ENCODE data around the gene NRG2. TPM values are rescaled to one million over a fixed set of nuclear protein-coding genes. Genes with fewer than 3 reads are reported as not detected.

NRG2 gene
- total RNA-seq, 1 experiment from 2014 or later: 0.91 TPM

DNA sequence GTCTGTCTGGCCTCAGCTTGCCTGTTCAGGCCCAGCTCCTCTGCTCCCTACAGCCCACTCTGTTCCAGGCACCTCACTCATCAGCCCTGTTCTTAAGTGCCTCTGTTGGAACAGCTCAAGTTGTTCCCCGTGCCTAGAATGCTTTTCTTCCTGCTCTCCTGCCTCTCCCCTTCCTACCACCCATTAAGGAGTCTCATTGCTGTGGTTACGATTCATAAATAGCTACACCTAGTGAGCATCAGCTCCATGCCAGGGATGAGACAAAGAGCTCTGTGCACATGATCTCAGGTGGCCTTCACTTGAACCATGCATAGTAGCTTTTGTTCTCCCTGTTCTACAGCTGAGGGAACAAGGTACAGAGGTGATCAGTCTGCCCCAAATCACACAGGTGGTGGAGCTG, 193.2 kb downstream of the NRG2 start:
- Histone ChIP-seq H3K27ac (ENCODE audit: low read depth, low read length) (no peak overlapping the region), H3K4me1 (ENCODE audit: control insufficient read depth in 1 of 2, insufficient read depth in 2 of 2, low read length in 2 of 2) (peaks cover 0 to 18% of the 10 kb centered on the region in 2 experiments; a peak in 2 of 4 replicates), H3K4me3 (replicated peaks in 1 of 2; ENCODE audit: low read depth in 1 of 2, low read length in 2 of 2) (no peak overlapping the region), H4K20me1 (ENCODE audit: insufficient read depth) (no peaks in the 10 kb centered on the region), H3K9me2 (ENCODE audit: insufficient read depth) (no peaks in the 10 kb centered on the region), H3K27me3 (ENCODE audit: insufficient read depth, low read length) (no peaks in the 10 kb centered on the region), H3K9ac (ENCODE audit: low read length) (no peak overlapping the region), H3K4me2 (ENCODE audit: low read length) (peak overlapping the region; percentile 17; the same call in 1 of the 2 replicates), H3K9me3 (ENCODE audit: control insufficient read depth in 1 of 2, insufficient read depth in 1 of 2, low read depth in 1 of 2, low read length in 2 of 2) (no peaks in the 10 kb centered on the region), H3K36me3 (ENCODE audit: control insufficient read depth in 1 of 2, insufficient read depth in 2 of 2, low read length in 2 of 2) (no peaks in the 10 kb centered on the region), H2AFZ (ENCODE audit: low read depth, low read length, poor library complexity, severe bottlenecking) (no peak overlapping the region), H3K79me2 (ENCODE audit: insufficient read depth, low read length) (no peaks in the 10 kb centered on the region)
- ATAC-seq (no peak), DNase-seq (ENCODE audit: low read depth, low spot score) (no peak)
- RAD21 ChIA-PET (ENCODE audit: low non-redundant PET in 1 of 2, low total read pairs in 2 of 2, uncharacterized antibody in 2 of 2, unreplicated experiment in 2 of 2): no interaction called here
- TF ChIP-seq ZNF274 (IDR thresholded peaks at IDR 0.05; ENCODE audit: low read depth, low read length) (no peak), SP1 (IDR thresholded peaks at IDR 0.05; ENCODE audit: low read depth) (no peak), FOSL1 (IDR thresholded peaks at IDR 0.05; ENCODE audit: low read depth) (no peak), CEBPB (IDR thresholded peaks at IDR 0.05; ENCODE audit: low read depth) (no peak), ELF1 (IDR thresholded peaks at IDR 0.05; ENCODE audit: borderline replicate concordance, low read depth) (no peak)
- TF ChIP-seq, protein P1, sequence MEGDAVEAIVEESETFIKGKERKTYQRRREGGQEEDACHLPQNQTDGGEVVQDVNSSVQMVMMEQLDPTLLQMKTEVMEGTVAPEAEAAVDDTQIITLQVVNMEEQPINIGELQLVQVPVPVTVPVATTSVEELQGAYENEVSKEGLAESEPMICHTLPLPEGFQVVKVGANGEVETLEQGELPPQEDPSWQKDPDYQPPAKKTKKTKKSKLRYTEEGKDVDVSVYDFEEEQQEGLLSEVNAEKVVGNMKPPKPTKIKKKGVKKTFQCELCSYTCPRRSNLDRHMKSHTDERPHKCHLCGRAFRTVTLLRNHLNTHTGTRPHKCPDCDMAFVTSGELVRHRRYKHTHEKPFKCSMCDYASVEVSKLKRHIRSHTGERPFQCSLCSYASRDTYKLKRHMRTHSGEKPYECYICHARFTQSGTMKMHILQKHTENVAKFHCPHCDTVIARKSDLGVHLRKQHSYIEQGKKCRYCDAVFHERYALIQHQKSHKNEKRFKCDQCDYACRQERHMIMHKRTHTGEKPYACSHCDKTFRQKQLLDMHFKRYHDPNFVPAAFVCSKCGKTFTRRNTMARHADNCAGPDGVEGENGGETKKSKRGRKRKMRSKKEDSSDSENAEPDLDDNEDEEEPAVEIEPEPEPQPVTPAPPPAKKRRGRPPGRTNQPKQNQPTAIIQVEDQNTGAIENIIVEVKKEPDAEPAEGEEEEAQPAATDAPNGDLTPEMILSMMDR (IDR thresholded peaks at IDR 0.05 in 2 of 3, conservative IDR thresholded peaks at IDR 0.05 in 1 of 3; ENCODE audit: borderline replicate concordance in 1 of 3, insufficient read depth in 1 of 3, low read depth in 2 of 3, low read length in 2 of 3): no peak
- TF ChIP-seq, protein P2, sequence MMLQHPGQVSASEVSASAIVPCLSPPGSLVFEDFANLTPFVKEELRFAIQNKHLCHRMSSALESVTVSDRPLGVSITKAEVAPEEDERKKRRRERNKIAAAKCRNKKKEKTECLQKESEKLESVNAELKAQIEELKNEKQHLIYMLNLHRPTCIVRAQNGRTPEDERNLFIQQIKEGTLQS (IDR thresholded peaks at IDR 0.05): no peak
- intact Hi-C loops (cut with micrococcal nuclease): loop anchor here (10.0 kb wide), 2 partner anchors 215 to 305 kb away; no protein-coding TSS in a partner anchor
- BruUV-seq (replicated peaks): no TSS peak
- CTCF ChIA-PET: interaction anchor here (1.0 kb wide), 1 partner anchor 119 kb away, joined by 5 read pairs; no protein-coding TSS in a partner anchor
- POLR2A ChIA-PET: no interaction called here

DNA sequence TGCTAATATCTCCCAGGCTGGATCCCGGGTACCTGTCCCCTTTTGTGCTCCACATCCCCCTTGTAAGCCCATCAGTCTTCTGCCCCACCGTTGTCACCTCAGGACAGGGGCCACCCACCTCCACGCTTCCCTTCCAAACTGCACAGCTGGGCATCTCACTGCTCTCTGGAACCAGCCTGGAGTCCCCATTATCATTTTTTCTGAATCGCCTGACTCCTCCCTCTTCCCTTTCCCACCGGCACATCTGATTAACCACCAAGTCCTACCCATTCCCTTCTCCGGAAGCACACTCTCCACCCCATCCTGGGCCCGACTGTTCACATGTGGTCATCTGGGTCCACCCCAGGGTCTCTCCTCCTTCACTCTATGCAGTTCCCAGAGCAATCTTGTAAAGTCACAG, 193.6 kb downstream of the NRG2 start:
- ChIA-PET CTCF (interaction anchor here (1.0 to 1.3 kb wide), 2 partner anchors 62 to 119 kb away, joined by 5 to 7 read pairs; no protein-coding TSS in a partner anchor), POLR2A (no interaction called here), RAD21 (ENCODE audit: low non-redundant PET in 1 of 2, low total read pairs in 2 of 2, uncharacterized antibody in 2 of 2, unreplicated experiment in 2 of 2) (no interaction called here)
- H3K9ac ChIP-seq (ENCODE audit: low read length): no peak overlapping the region
- no TSS peak for BruUV-seq (replicated peaks)
- no peak for ATAC-seq
- intact Hi-C loops (cut with micrococcal nuclease): loop anchor here (10.0 kb wide), 2 partner anchors 215 to 305 kb away; no protein-coding TSS in a partner anchor
- no peak for DNase-seq (ENCODE audit: low read depth, low spot score)
- no peaks in the 10 kb centered on the region for H3K79me2 ChIP-seq (ENCODE audit: insufficient read depth, low read length)
- no peaks in the 10 kb centered on the region for H4K20me1 ChIP-seq (ENCODE audit: insufficient read depth)
- peaks cover 0 to 20% of the 10 kb centered on the region in 2 experiments; a peak in 2 of 4 replicates for H3K4me1 ChIP-seq (ENCODE audit: control insufficient read depth in 1 of 2, insufficient read depth in 2 of 2, low read length in 2 of 2)
- H3K9me2 ChIP-seq (ENCODE audit: insufficient read depth): no peaks in the 10 kb centered on the region
- TF ChIP-seq YY1 (IDR thresholded peaks at IDR 0.05; ENCODE audit: extremely low read depth, insufficient replicate concordance, low read depth, low read length): no peak
- TF ChIP-seq, protein P2 (IDR thresholded peaks at IDR 0.05): no peak
- no peak for TF ChIP-seq ZFX (IDR thresholded peaks at IDR 0.05)
- TF ChIP-seq, protein P3, sequence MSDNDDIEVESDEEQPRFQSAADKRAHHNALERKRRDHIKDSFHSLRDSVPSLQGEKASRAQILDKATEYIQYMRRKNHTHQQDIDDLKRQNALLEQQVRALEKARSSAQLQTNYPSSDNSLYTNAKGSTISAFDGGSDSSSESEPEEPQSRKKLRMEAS (IDR thresholded peaks at IDR 0.05): no peak
- no peak for TF ChIP-seq FOSL1 (IDR thresholded peaks at IDR 0.05; ENCODE audit: low read depth)
- no peak for TF ChIP-seq SRF (IDR thresholded peaks at IDR 0.05; ENCODE audit: low read depth)
- TF ChIP-seq EGR1 (IDR thresholded peaks at IDR 0.05; ENCODE audit: low read depth): no peak
- no peak for TF ChIP-seq ELF1 (IDR thresholded peaks at IDR 0.05; ENCODE audit: borderline replicate concordance, low read depth)
- no peak for TF ChIP-seq ZNF274 (IDR thresholded peaks at IDR 0.05; ENCODE audit: low read depth, low read length)
- TF ChIP-seq POLR2A (IDR thresholded peaks at IDR 0.05; ENCODE audit: borderline replicate concordance, extremely low read depth, insufficient read depth, insufficient read length): no peak
- H3K36me3 ChIP-seq (ENCODE audit: control insufficient read depth in 1 of 2, insufficient read depth in 2 of 2, low read length in 2 of 2): no peaks in the 10 kb centered on the region
- H3K27me3 ChIP-seq (ENCODE audit: insufficient read depth, low read length): no peaks in the 10 kb centered on the region
- H2AFZ ChIP-seq (ENCODE audit: low read depth, low read length, poor library complexity, severe bottlenecking): no peak overlapping the region
- H3K27ac ChIP-seq (ENCODE audit: low read depth, low read length): no peak overlapping the region
- H3K4me3 ChIP-seq (replicated peaks in 1 of 2; ENCODE audit: low read depth in 1 of 2, low read length in 2 of 2): no peak overlapping the region
- H3K4me2 ChIP-seq (ENCODE audit: low read length): peak overlapping the region; percentile 17; the same call in 1 of the 2 replicates
- H3K9me3 ChIP-seq (ENCODE audit: control insufficient read depth in 1 of 2, insufficient read depth in 1 of 2, low read depth in 1 of 2, low read length in 2 of 2): no peaks in the 10 kb centered on the region
